SK-N-SH treated with all-trans-retinoic acid at 6 μM for 48 hours (cell line): Measurements from ENCODE around the gene HOXC10.

Experiments
- BACH2 ChIP-seq: fragments of 250-450 bp; sonication (Bioruptor Pico); IDR thresholded peaks from 2 replicates; pipeline ENCODE4 v1.9.0; 2021; ENCODE audit warnings: mild to moderate bottlenecking, borderline replicate concordance
- CREB5 ChIP-seq: fragments of 250-450 bp; sonication (Bioruptor Pico); IDR thresholded peaks from 2 replicates; pipeline ENCODE4 v1.5.1; 2020; ENCODE audit warnings: low read depth, mild to moderate bottlenecking, moderate library complexity
- POU6F1 ChIP-seq: fragments of 250-450 bp; sonication (Bioruptor Pico); IDR thresholded peaks from 2 replicates; pipeline ENCODE4 v1.8.0; 2021; ENCODE audit warnings: low read depth, mild to moderate bottlenecking, moderate library complexity, borderline replicate concordance
- RARB ChIP-seq: fragments of 250-450 bp; sonication (Bioruptor Pico); IDR thresholded peaks from 2 replicates; pipeline ENCODE4 v1.8.0; 2021; ENCODE audit warnings: mild to moderate bottlenecking, moderate library complexity
- SNAI2 ChIP-seq: fragments of 250-450 bp; sonication (Bioruptor Pico); IDR thresholded peaks from 2 replicates; pipeline ENCODE4 v1.5.0; 2020; ENCODE audit warnings: mild to moderate bottlenecking, moderate library complexity
- TCF4 ChIP-seq: fragments of 250-450 bp; sonication (Bioruptor Pico); IDR thresholded peaks from 2 replicates; pipeline ENCODE4 v1.8.0; 2021; ENCODE audit warnings: mild to moderate bottlenecking, moderate library complexity, borderline replicate concordance
- ZC3H10 ChIP-seq: fragments of 250-450 bp; sonication (Bioruptor Pico); IDR thresholded peaks from 2 replicates; pipeline ENCODE4 v1.5.1; 2021; ENCODE audit warnings: mild to moderate bottlenecking, moderate library complexity
- ZFP30 ChIP-seq: fragments of 450-650 bp; formaldehyde crosslinking; IDR thresholded peaks from 2 replicates; pipeline ENCODE4 v1.5.0; 2022; ENCODE audit warnings: mild to moderate bottlenecking, moderate library complexity

GRCh38 chr12:53998900-53999236 is 13.9 kb downstream of the HOXC10 start:
- TF ChIP-seq TCF4 (no peak), CREB5 (CRISPR knock-in tag) (no peak), RARB (CRISPR knock-in tag) (no peak), ZFP30 (no peak), BACH2 (CRISPR knock-in tag) (no peak), ZC3H10 (CRISPR knock-in tag) (no peak), POU6F1 (CRISPR knock-in tag) (no peak), SNAI2 (CRISPR knock-in tag) (no peak)
